Prostate gland (tissue), 2 donors: ENCODE data around the gene GRIN2A. TPM values are rescaled to one million over a fixed set of nuclear protein-coding genes. Genes with fewer than 3 reads are reported as not detected.

Experiments
- DNase-seq: peaks from one replicate; pipeline ENCODE4 v3.0.0-alpha.2; 2019; ENCODE audit warnings: low spot score
- H3K27ac ChIP-seq, 2 donors: fragments of 200-600 bp; sonication (generic); 2 replicates each; pipeline ENCODE4 v1.5.1; 2017 to 2019
- H3K27me3 ChIP-seq: fragments of 200-600 bp; sonication (generic); replicated peaks from 2 replicates; pipeline ENCODE4 v1.5.1; 2019; ENCODE audit not compliant: insufficient read depth
- H3K36me3 ChIP-seq, 2 donors: fragments of 200-600 bp; sonication (generic); 1 replicate in 1 of 2; 2 replicates in 1 of 2; pipeline versions ENCODE4 v1.5.1 to v1.8.1; 2017 to 2019
- H3K4me1 ChIP-seq: fragments of 200-600 bp; sonication (generic); replicated peaks from 2 replicates; pipeline ENCODE4 v1.5.1; 2019
- H3K4me3 ChIP-seq, 2 donors: fragments of 200-600 bp; sonication (generic); 2 replicates each; pipeline ENCODE4 v1.5.1; 2017 to 2019
- H3K9me3 ChIP-seq: fragments of 200-600 bp; sonication (generic); 2 replicates; pipeline ENCODE4 v1.5.1; 2017
- CTCF ChIP-seq, 4 experiments: fragments of 200-600 bp in 2 of 4; fragments of 450-650 bp in 2 of 4; sonication (generic) in 2 of 4; IDR thresholded peaks; 1 replicate in 3 of 4; 2 replicates in 1 of 4; pipeline ENCODE4 v1.5.1; 2016 to 2019; ENCODE audit warnings: antibody characterized with exemption in 4 of 4, mild to moderate bottlenecking in 2 of 4, moderate library complexity in 2 of 4
- POLR2A ChIP-seq: fragments of 450-650 bp; IDR thresholded peaks from one replicate; pipeline ENCODE4 v1.6.1; 2016; ENCODE audit warnings: antibody characterized with exemption, mild to moderate bottlenecking
- POLR2AphosphoS5 ChIP-seq: sonication (generic); formaldehyde crosslinking; IDR thresholded peaks from one replicate; pipeline ENCODE4 v1.6.1; 2017; ENCODE audit warnings: antibody characterized with exemption
- WGBS: methylation state at CpG from one replicate; pipeline ENCODE4 v1.1.5; 2018; 5-methylcytosine and 5-hydroxymethylcytosine counted together
- intact Hi-C: fragments of 100-400 bp; cut with DNase I; formaldehyde crosslinking; loops from one replicate; pipeline ENCODE4 v1.14.2; 2022
- total RNA-seq, 2 donors: library from RNA; depleted of rRNA; stranded (reverse); fragments of >200 nt; gene quantifications; one replicate each; pipeline ENCODE4 v1.1.0, GENCODE V29; 2016

GRIN2A gene
- total RNA-seq, 2 donors from 2014 or later = 0.23 to 11.4 TPM

- Histone ChIP-seq H3K4me1 (no peaks in the 10 kb centered on the region), H3K9me3 (no peaks in the 10 kb centered on the region), H3K36me3 (no peaks in the 10 kb centered on the region), H3K27ac (no peak overlapping the region), H3K4me3 (no peak overlapping the region), H3K27me3 (no peaks in the 10 kb centered on the region)
- intact Hi-C loops = no loop called here
- no peak for DNase-seq
- TF ChIP-seq POLR2AphosphoS5 = no peak
- TF ChIP-seq CTCF (IDR thresholded peaks at IDR 0.05) = no peak
- TF ChIP-seq POLR2A = no peak
- 53% methylated on average over 5 of the region's 5 CpGs for WGBS
These were observed 59.1 kb downstream of the GRIN2A start for GRCh38 chr16:10123141-10123540.

GRCh38 chr16:10122546-10122945 lies 59.7 kb downstream of the GRIN2A start:
- no peak for DNase-seq
- H3K4me3 ChIP-seq = no peak overlapping the region
- intact Hi-C loops = no loop called here
- no peaks in the 10 kb centered on the region for H3K27me3 ChIP-seq
- H3K36me3 ChIP-seq = no peaks in the 10 kb centered on the region
- no peak overlapping the region for H3K27ac ChIP-seq
- no peaks in the 10 kb centered on the region for H3K4me1 ChIP-seq
- 33% methylated on average over 6 of the region's 6 CpGs for WGBS
- TF ChIP-seq POLR2A (no peak), CTCF (IDR thresholded peaks at IDR 0.05) (no peak), POLR2AphosphoS5 (no peak)
- H3K9me3 ChIP-seq = no peaks in the 10 kb centered on the region

GRCh38 chr16:10121897-10122425 lies 60.3 kb downstream of the GRIN2A start:
- Histone ChIP-seq H3K4me3 (no peak overlapping the region), H3K4me1 (no peaks in the 10 kb centered on the region), H3K9me3 (no peaks in the 10 kb centered on the region), H3K27ac (no peak overlapping the region), H3K36me3 (no peaks in the 10 kb centered on the region), H3K27me3 (no peaks in the 10 kb centered on the region)
- 45% methylated on average over 5 of the region's 5 CpGs for WGBS
- intact Hi-C loops = no loop called here
- TF ChIP-seq POLR2AphosphoS5 (no peak), CTCF (IDR thresholded peaks at IDR 0.05) (no peak), POLR2A (no peak)
- no peak for DNase-seq

GRCh38 chr16:10121491-10121890 lies 60.7 kb downstream of the GRIN2A start:
- no peak for DNase-seq
- H3K27ac ChIP-seq = no peak overlapping the region

More at GRCh38 chr16:10121491-10121890, 60.7 kb downstream of the GRIN2A start:
- Histone ChIP-seq H3K4me3 (no peak overlapping the region), H3K36me3 (no peaks in the 10 kb centered on the region), H3K27me3 (no peaks in the 10 kb centered on the region), H3K9me3 (no peaks in the 10 kb centered on the region), H3K4me1 (no peaks in the 10 kb centered on the region)
- intact Hi-C loops = no loop called here
- 18% methylated on average over 2 of the region's 2 CpGs for WGBS
- TF ChIP-seq POLR2AphosphoS5 = no peak
- TF ChIP-seq POLR2A = no peak
- TF ChIP-seq CTCF (IDR thresholded peaks at IDR 0.05) = no peak
